Measurements from ENCODE around the gene SCD5.

DNA sequence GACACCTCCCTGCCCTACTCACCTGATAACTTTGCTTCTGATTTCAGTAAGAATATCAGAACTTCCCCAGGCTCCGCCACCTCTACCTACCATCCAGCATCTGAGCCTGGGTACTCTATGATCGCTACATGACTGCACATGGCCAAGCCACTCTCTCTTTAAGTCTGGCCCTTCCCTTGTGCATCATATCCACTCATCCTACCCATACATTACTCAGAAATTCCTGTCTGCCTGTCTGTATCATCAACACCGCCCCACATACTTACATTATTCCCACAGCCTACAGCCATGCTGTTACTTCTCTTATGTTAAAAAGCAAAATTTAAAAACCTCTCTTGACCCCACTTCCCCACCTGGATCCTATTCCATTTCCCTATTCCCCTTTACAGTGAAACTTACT lies 84.7 kb downstream of the SCD5 start:
- TF ChIP-seq POLR2AphosphoS5 (IDR thresholded peaks at IDR 0.05; ENCODE audit: low read depth) = no peak
- TF ChIP-seq, protein P1, sequence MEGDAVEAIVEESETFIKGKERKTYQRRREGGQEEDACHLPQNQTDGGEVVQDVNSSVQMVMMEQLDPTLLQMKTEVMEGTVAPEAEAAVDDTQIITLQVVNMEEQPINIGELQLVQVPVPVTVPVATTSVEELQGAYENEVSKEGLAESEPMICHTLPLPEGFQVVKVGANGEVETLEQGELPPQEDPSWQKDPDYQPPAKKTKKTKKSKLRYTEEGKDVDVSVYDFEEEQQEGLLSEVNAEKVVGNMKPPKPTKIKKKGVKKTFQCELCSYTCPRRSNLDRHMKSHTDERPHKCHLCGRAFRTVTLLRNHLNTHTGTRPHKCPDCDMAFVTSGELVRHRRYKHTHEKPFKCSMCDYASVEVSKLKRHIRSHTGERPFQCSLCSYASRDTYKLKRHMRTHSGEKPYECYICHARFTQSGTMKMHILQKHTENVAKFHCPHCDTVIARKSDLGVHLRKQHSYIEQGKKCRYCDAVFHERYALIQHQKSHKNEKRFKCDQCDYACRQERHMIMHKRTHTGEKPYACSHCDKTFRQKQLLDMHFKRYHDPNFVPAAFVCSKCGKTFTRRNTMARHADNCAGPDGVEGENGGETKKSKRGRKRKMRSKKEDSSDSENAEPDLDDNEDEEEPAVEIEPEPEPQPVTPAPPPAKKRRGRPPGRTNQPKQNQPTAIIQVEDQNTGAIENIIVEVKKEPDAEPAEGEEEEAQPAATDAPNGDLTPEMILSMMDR (conservative IDR thresholded peaks at IDR 0.05; ENCODE audit: low read depth in 2 of 2) = no peak

Measured in GM23338 (cell line).